ENCODE data around the gene DSG1.

DSG1 gene
- 0 reads per million in 3 donors for total RNA-seq

DNA sequence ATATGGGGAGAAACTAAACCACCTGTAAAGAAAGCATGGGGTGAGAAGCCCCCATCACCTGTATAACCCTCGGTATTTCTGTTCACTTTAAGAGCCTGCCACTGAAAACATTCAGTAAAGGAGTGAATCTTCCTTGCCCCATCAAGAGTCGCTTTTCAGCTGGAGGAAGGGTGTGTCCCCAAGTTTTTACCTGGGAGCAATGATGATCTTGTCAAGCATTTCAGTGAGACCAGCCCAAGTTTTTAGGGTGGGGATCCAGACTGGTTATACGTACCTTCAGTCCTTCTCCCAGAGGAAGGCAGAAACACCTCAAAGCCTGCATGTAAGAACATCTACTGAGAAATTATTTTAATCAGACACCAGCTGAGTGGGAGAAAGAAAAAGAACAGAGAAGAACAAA is at the start of gene DSG1:
Gene DSG1 (plus strand): TSS at position 301 of the 400 bp plus-strand sequence. CDS start 141 bp downstream, outside the sequence.
- DNase-seq: no peak
- Histone ChIP-seq H3K4me1 (ENCODE audit: control insufficient read depth, insufficient read depth, low read length, poor library complexity, severe bottlenecking) (no peaks in the 10 kb centered on the region), H3K36me3 (ENCODE audit: control insufficient read depth, insufficient read depth, low read length) (no peaks in the 10 kb centered on the region), H3K4me3 (ENCODE audit: insufficient read depth, low read depth, low read length, poor library complexity, severe bottlenecking) (no peak within 1 kb of the TSS), H3K27me3 (replicated peaks; ENCODE audit: control insufficient read depth, insufficient read depth, low read length, poor library complexity, severe bottlenecking) (no peaks in the 10 kb centered on the region), H3K27ac (ENCODE audit: insufficient read depth, low read length, poor library complexity, severe bottlenecking) (no peak within 1 kb of the TSS), H3K9me3 (ENCODE audit: control insufficient read depth, low read length) (no peaks in the 10 kb centered on the region)

DNA sequence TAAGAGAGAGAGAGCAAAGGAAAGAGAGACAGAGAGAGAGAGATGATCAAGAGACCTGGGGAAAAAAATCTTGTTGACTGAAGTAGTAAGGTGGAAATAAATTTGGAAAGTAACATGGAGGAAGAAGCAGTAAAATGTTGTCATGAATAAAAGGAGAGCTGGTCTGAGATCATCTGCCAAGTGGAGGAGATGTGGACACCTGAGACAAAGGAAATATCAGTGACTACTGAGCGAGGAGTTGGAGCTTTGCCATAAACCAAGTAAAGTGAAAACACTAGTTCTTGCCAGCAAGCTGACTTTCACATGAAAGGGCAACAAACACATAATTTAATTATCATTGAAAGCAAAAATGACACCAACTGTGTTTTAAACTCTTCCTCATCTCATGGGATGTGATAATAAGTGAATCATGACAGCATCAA is 49.0 kb upstream of the DSG1 start:
- Histone ChIP-seq H3K9me3 (ENCODE audit: control insufficient read depth, low read length) (no peaks in the 10 kb centered on the region), H3K4me3 (ENCODE audit: insufficient read depth, low read depth, low read length, poor library complexity, severe bottlenecking) (no peak overlapping the region), H3K27ac (ENCODE audit: insufficient read depth, low read length, poor library complexity, severe bottlenecking) (no peak overlapping the region), H3K36me3 (ENCODE audit: control insufficient read depth, insufficient read depth, low read length) (no peaks in the 10 kb centered on the region), H3K4me1 (ENCODE audit: control insufficient read depth, insufficient read depth, low read length, poor library complexity, severe bottlenecking) (no peaks in the 10 kb centered on the region), H3K27me3 (replicated peaks; ENCODE audit: control insufficient read depth, insufficient read depth, low read length, poor library complexity, severe bottlenecking) (no peaks in the 10 kb centered on the region)
- DNase-seq: no peak

DNA sequence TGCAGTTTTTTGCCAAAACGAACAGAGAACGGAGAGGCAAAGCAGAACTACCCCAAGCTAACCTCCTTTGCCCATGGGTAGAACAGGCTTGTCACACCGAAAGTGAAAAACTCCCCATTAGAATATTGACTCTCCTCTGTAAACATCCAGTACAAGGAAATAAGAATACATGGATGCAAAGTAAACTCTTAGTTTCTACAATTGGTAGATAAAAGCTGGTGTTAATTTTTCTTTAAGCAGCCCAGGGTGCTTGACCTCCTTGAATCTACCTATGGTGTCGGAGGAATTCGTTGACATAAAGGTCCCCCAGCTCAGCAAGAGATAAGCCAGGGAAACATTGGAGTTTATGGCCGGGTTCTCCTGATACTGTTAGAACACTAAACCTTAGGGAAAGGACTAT is 48.4 kb upstream of the DSG1 start:
- Histone ChIP-seq H3K36me3 (ENCODE audit: control insufficient read depth, insufficient read depth, low read length) (no peaks in the 10 kb centered on the region), H3K27ac (ENCODE audit: insufficient read depth, low read length, poor library complexity, severe bottlenecking) (no peak overlapping the region), H3K27me3 (replicated peaks; ENCODE audit: control insufficient read depth, insufficient read depth, low read length, poor library complexity, severe bottlenecking) (no peaks in the 10 kb centered on the region), H3K4me1 (ENCODE audit: control insufficient read depth, insufficient read depth, low read length, poor library complexity, severe bottlenecking) (no peaks in the 10 kb centered on the region), H3K9me3 (ENCODE audit: control insufficient read depth, low read length) (no peaks in the 10 kb centered on the region), H3K4me3 (ENCODE audit: insufficient read depth, low read depth, low read length, poor library complexity, severe bottlenecking) (no peak overlapping the region)
- DNase-seq: no peak

DNA sequence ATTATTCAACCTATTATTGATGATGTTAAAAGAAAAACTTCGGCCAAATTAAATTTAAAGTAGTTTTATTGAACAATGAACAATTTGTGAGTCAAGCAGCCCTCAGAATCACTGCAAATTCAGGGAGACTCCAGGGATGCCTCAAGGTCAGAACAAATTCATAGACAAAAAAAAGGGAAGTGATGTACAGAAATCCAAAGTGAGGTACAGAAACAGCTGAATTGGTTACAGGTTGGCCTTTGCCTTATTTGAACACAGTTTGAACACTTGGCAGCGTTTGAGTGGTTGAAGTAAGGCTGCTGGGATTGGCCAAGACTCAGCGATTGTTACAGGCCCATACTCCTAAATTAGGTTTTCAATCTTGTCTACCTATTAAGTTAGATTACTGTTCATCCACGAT is 47.4 kb upstream of the DSG1 start:
- H3K27me3 ChIP-seq (replicated peaks; ENCODE audit: control insufficient read depth, insufficient read depth, low read length, poor library complexity, severe bottlenecking): no peaks in the 10 kb centered on the region
- H3K27ac ChIP-seq (ENCODE audit: insufficient read depth, low read length, poor library complexity, severe bottlenecking): no peak overlapping the region
- no peaks in the 10 kb centered on the region for H3K4me1 ChIP-seq (ENCODE audit: control insufficient read depth, insufficient read depth, low read length, poor library complexity, severe bottlenecking)
- no peak for DNase-seq
- H3K9me3 ChIP-seq (ENCODE audit: control insufficient read depth, low read length): no peaks in the 10 kb centered on the region
- no peak overlapping the region for H3K4me3 ChIP-seq (ENCODE audit: insufficient read depth, low read depth, low read length, poor library complexity, severe bottlenecking)
- no peaks in the 10 kb centered on the region for H3K36me3 ChIP-seq (ENCODE audit: control insufficient read depth, insufficient read depth, low read length)

GRCh38 chr18:31273812-31274527 is 44.0 kb upstream of the DSG1 start:
- Histone ChIP-seq H3K27ac (ENCODE audit: insufficient read depth, low read length, poor library complexity, severe bottlenecking) (no peak overlapping the region), H3K4me3 (ENCODE audit: insufficient read depth, low read depth, low read length, poor library complexity, severe bottlenecking) (no peak overlapping the region)
- DNase-seq: no peak

GRCh38 chr18:31274931-31275330 is 43.0 kb upstream of the DSG1 start:
- Histone ChIP-seq H3K27me3 (replicated peaks; ENCODE audit: control insufficient read depth, insufficient read depth, low read length, poor library complexity, severe bottlenecking) (no peaks in the 10 kb centered on the region), H3K4me3 (ENCODE audit: insufficient read depth, low read depth, low read length, poor library complexity, severe bottlenecking) (no peak overlapping the region), H3K4me1 (ENCODE audit: control insufficient read depth, insufficient read depth, low read length, poor library complexity, severe bottlenecking) (no peaks in the 10 kb centered on the region), H3K27ac (ENCODE audit: insufficient read depth, low read length, poor library complexity, severe bottlenecking) (no peak overlapping the region), H3K36me3 (ENCODE audit: control insufficient read depth, insufficient read depth, low read length) (no peaks in the 10 kb centered on the region), H3K9me3 (ENCODE audit: control insufficient read depth, low read length) (no peaks in the 10 kb centered on the region)
- no peak for DNase-seq

More at GRCh38 chr18:31273812-31274527, 44.0 kb upstream of the DSG1 start:
- no peaks in the 10 kb centered on the region for H3K36me3 ChIP-seq (ENCODE audit: control insufficient read depth, insufficient read depth, low read length)
- H3K9me3 ChIP-seq (ENCODE audit: control insufficient read depth, low read length): no peaks in the 10 kb centered on the region
- no peaks in the 10 kb centered on the region for H3K4me1 ChIP-seq (ENCODE audit: control insufficient read depth, insufficient read depth, low read length, poor library complexity, severe bottlenecking)
- H3K27me3 ChIP-seq (replicated peaks; ENCODE audit: control insufficient read depth, insufficient read depth, low read length, poor library complexity, severe bottlenecking): no peaks in the 10 kb centered on the region

DNA sequence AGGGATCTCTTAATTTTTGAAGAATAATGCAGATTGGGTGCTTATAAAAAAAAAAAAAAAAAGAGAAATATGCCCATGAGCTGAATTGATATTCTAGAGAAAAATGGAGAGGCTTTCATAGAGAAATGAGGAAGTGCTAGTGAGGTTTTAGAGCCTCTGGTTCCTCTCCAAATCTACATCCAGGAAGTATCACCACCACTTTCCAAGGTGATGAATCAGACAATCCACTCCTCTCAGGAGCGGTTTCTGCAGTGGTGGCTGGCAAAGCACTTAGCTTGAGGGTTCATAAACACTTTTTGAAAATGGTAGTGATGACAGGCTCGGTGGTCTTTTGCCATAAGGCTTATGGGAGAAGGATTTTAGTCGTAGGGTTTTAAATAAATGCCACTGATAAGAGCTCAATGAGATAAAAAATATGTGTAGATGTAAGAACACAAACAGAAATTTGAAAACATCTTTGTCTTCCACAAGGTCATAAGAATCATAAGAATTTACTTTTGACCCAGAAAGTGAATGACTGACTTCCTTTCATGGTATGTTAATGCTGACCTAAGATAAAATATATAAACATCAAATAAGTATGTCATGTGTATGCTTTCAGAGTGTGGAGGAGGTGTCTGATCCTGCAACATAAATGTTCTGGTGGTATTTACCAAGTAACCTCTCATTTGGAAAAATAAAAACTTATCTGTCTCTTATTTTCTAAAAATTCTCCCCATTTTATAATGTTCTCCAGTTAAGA is 42.1 kb upstream of the DSG1 start:
- no peak for DNase-seq
- Histone ChIP-seq H3K4me1 (ENCODE audit: control insufficient read depth, insufficient read depth, low read length, poor library complexity, severe bottlenecking) (no peaks in the 10 kb centered on the region), H3K9me3 (ENCODE audit: control insufficient read depth, low read length) (no peaks in the 10 kb centered on the region), H3K27ac (ENCODE audit: insufficient read depth, low read length, poor library complexity, severe bottlenecking) (no peak overlapping the region), H3K4me3 (ENCODE audit: insufficient read depth, low read depth, low read length, poor library complexity, severe bottlenecking) (no peak overlapping the region), H3K36me3 (ENCODE audit: control insufficient read depth, insufficient read depth, low read length) (no peaks in the 10 kb centered on the region), H3K27me3 (replicated peaks; ENCODE audit: control insufficient read depth, insufficient read depth, low read length, poor library complexity, severe bottlenecking) (no peaks in the 10 kb centered on the region)

GRCh38 chr18:31278609-31279071 is 39.3 kb upstream of the DSG1 start:
- Histone ChIP-seq H3K9me3 (ENCODE audit: control insufficient read depth, low read length) (no peaks in the 10 kb centered on the region), H3K27me3 (replicated peaks; ENCODE audit: control insufficient read depth, insufficient read depth, low read length, poor library complexity, severe bottlenecking) (no peaks in the 10 kb centered on the region), H3K27ac (ENCODE audit: insufficient read depth, low read length, poor library complexity, severe bottlenecking) (no peak overlapping the region), H3K4me3 (ENCODE audit: insufficient read depth, low read depth, low read length, poor library complexity, severe bottlenecking) (no peak overlapping the region), H3K4me1 (ENCODE audit: control insufficient read depth, insufficient read depth, low read length, poor library complexity, severe bottlenecking) (no peaks in the 10 kb centered on the region), H3K36me3 (ENCODE audit: control insufficient read depth, insufficient read depth, low read length) (no peaks in the 10 kb centered on the region)
- no peak for DNase-seq

DNA sequence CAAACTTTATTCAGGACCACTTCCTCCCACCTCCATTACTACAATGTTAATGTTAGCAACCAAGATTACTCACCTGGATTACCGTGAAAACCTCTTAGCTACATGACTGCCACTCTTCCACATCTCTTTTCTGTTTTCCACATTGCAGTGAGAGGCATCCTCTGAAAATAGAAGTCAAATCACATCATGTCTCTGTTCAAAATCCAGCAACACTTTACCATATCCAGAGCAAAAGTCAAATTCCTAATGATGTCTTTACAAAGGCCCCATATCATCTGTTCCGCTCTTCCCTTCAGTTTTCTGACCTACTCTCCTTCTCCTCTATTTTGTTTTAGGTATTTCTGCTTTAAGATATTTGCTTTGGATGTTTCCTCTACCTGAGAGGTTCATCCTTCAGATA is 37.5 kb upstream of the DSG1 start:
- Histone ChIP-seq H3K27me3 (replicated peaks; ENCODE audit: control insufficient read depth, insufficient read depth, low read length, poor library complexity, severe bottlenecking) (no peaks in the 10 kb centered on the region), H3K36me3 (ENCODE audit: control insufficient read depth, insufficient read depth, low read length) (no peaks in the 10 kb centered on the region), H3K4me3 (ENCODE audit: insufficient read depth, low read depth, low read length, poor library complexity, severe bottlenecking) (no peak overlapping the region), H3K27ac (ENCODE audit: insufficient read depth, low read length, poor library complexity, severe bottlenecking) (no peak overlapping the region), H3K4me1 (ENCODE audit: control insufficient read depth, insufficient read depth, low read length, poor library complexity, severe bottlenecking) (no peaks in the 10 kb centered on the region), H3K9me3 (ENCODE audit: control insufficient read depth, low read length) (no peaks in the 10 kb centered on the region)
- DNase-seq: no peak

GRCh38 chr18:31281437-31281836 is 36.5 kb upstream of the DSG1 start:
- H3K27ac ChIP-seq (ENCODE audit: insufficient read depth, low read length, poor library complexity, severe bottlenecking): no peak overlapping the region
- no peaks in the 10 kb centered on the region for H3K4me1 ChIP-seq (ENCODE audit: control insufficient read depth, insufficient read depth, low read length, poor library complexity, severe bottlenecking)
- DNase-seq: no peak
- no peaks in the 10 kb centered on the region for H3K36me3 ChIP-seq (ENCODE audit: control insufficient read depth, insufficient read depth, low read length)
- H3K27me3 ChIP-seq (replicated peaks; ENCODE audit: control insufficient read depth, insufficient read depth, low read length, poor library complexity, severe bottlenecking): no peaks in the 10 kb centered on the region
- no peaks in the 10 kb centered on the region for H3K9me3 ChIP-seq (ENCODE audit: control insufficient read depth, low read length)
- H3K4me3 ChIP-seq (ENCODE audit: insufficient read depth, low read depth, low read length, poor library complexity, severe bottlenecking): no peak overlapping the region

Measured in effector memory CD4-positive, alpha-beta T cell (primary cell).